GM11168 (cell line): ENCODE results near the gene FREM2.

Experiments
- in situ Hi-C: fragments of 300-500 bp; cut with MboI; formaldehyde crosslinking; loops from one replicate; pipeline ENCODE4 v1.12.0; 2022; ENCODE audit warnings: low sequenced_read_pairs; ENCODE audit not compliant: unreplicated experiment

Gene FREM2

DNA sequence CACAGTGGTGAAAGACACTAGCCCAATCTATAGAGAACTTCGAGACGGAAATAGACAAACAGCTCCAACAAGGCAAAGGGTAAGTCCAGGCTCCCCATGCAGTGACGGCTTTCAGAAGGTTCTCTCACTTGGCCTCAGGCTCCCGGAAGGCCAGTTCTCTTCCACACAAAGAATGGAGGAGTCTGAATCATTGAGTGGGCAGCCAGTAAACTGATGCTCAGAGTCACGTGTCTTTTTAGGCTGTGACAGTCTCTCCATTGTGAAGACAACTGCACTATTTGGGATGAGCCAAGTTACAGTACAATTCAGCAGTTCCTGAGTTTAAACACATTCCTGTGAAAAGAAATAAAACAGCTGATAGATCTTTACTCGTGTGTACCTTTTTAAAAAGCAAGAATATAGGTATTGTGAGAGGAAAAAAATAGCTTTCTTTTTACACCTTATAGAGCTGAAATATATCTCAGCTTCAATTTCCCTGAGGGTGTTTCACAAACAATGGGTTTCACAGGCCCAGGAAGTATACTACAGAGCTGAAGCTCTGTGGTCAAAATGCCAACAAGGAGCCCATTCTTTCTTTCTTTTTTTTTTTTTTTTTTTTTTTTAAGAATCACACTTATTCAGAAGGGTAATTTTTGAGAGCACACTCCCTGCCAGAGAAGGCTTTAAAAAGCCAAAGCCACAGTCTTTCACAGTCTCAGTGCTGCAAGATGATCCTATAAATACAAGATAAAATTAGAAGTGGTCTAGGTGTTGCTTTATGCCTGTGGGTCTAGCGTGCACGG is 135.1 kb downstream of the FREM2 start:
- in situ Hi-C loops, result no loop called here

DNA sequence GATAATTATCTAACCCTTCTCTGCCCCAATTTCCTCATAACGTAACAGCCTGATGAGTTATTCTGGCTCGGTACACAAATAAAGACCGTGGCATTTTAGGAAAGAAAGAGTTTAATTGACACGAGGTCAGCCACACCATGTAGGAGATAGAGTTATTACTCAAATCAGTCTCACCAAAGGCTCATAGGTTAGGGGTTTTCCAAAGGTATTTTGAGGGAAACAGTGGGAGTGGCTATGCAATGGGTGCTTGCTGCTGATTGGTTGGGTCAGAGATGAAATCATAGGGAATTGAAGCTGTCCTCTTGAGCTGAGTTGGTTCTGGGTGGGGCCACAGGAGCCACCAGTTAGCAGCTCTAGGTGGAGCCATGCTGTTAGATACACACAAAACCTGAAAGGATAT is 137.5 kb downstream of the FREM2 start:
- in situ Hi-C loops, result no loop called here

DNA sequence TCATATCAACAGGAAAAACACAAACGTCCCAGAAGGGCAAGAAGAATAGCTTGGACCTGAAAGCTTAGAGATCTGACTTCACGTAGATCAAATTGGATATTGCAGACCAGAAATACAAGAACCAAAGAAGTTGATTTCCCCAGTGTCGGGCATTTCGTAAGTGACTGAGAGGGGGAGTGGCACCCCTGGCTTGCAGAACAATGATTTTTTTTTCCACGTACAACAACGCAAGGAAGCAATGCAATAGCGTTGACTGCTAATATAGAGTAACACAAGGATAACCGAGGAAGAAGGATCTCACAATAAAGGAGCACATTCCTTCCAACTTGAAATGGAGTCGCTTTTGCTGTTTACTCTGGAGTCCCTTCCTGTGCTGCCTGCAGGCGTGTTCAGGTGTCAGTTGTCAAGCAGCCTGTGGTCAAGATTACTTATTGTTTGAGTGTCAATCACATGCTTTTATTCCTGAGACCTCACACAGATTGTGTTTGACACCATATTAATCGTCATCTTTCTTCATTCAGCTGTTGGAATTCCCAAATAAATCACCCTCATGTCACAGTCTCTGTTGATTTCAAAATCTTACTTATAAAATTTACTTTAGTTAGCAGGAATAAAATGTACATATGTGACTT is 139.4 kb downstream of the FREM2 start:
- in situ Hi-C loops, result no loop called here

DNA sequence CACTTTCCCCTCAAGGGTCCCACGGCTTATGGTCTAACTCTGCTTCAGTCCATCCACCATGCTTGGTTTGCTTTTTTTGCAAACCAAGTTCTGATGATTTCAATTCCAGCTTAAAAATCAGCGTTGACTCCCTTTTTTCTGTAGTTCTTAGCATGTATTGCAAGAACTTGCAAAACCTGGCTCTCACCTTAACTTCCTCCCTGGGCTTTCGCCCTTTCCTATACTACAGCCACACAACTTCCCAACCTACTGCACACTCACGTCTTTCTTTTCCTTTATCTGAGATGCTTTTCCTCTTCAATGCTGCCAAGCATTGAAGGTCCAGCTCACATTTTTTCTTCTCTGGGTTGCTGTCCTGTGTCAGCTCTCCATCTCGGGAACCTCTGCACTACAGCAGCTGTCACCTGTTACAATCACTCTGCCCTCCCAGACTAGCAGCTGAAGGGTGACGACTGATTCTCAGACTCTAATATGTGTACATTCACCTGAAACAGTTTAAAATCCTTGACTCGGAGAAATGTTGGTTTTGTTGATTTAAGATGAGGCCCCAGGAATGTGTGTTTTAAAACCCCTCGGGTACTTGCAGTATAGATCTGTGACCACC is 143.7 kb downstream of the FREM2 start:
- in situ Hi-C loops, result no loop called here

DNA sequence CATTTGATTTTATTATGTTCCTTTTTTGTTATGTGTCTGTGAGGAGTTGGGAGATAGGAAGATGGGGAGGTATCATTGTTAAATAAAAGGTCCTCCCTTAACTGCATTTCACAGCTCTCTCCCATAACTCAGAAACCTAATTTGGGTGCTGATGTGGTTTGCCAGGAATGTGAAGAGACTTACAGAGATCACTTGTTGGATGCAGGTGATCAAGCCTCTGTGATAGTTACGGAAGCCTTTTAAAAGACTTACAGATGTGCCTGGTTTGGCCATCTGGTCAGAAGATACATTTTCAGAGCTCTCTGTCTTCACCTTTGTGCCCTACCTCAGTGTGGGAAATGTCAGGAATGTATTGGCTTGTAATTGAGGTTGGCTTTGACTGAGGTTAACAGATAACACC is 157.7 kb downstream of the FREM2 start:
- in situ Hi-C loops, result no loop called here

DNA sequence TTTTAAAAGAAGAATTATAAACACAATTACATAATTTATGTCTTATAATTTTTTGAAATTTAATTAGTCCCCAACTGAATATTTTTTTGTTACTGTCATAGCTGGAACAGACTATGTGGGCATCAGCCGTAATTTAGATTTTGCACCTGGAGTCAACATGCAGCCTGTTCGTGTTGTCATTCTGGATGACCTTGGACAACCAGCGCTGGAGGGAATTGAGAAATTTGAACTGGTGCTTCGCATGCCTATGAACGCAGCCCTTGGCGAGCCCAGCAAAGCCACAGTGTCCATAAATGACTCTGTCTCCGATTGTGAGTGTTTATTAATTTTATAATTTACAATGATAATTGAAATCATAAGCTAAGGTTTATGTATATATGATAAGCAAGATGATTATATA is 161.5 kb downstream of the FREM2 start:
- in situ Hi-C loops, result no loop called here

DNA sequence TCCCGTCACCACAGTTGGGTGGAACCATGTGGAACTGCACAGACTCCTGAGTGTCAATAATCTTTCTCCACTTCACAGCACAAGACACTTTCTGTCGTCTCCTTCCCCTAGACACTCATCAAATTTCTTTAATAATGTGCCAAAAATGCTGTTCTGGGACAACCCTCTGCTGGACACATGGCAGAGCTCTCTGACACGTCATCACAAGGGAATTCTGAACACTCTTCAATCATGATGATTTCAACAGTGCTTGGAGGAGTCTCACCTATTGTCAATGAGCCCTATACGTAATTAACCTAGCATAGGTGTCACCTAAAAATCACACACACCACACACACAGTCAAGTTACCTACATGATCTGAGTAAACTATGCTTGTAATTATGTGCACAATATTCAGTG is 162.4 kb downstream of the FREM2 start:
- in situ Hi-C loops, result no loop called here

DNA sequence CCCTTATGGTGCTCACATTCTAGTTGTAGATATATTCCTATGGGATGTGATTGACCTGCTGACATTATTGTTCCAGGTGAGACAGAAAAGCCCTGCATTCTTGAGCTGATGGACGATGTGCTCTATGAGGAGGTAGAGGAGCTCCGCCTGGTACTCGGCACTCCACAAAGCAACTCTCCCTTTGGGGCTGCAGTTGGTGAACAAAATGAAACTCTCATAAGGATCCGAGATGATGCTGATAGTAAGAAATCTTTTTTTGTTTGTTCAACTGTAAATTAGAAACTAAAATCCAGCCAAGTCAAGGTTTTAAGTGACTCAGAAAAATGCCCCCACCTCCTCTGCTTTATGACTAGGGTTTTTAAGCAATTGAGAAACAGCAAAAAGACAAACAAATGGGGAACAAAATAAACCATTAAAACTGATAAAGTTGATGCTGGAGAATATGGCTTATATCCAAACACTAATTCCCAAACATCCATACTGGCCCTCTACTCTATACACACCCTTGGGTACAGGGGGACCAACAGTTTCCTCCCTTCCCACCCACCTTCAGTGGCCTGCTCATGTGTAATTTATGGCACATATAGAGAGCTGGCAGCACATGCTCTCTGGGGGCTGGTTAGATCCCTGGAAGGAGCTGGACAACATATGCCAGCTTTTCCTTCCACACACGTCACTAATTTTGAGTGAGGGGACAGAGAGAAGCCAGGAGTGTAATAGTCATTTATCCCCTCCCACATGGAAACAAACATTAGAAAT is 164.2 kb downstream of the FREM2 start:
- in situ Hi-C loops, result no loop called here

DNA sequence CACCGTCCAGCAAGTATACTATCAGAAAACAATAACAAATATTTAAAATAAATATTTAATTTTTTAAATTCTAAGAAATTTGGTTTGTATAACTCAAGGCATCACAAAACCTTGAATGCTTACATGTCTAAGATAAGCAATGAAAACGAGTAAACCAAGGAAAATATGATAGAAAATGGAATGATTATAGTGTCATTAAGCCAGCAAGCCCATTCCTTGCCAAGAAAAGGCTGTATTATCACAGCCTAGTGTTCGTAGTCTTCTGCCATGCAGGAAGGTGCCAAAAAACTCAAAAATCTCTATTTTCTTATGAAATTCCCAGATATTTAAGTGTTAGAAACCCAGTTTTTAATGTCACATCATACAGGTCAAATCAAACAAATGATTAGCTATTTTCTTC is 167.3 kb downstream of the FREM2 start:
- in situ Hi-C loops, result no loop called here

DNA sequence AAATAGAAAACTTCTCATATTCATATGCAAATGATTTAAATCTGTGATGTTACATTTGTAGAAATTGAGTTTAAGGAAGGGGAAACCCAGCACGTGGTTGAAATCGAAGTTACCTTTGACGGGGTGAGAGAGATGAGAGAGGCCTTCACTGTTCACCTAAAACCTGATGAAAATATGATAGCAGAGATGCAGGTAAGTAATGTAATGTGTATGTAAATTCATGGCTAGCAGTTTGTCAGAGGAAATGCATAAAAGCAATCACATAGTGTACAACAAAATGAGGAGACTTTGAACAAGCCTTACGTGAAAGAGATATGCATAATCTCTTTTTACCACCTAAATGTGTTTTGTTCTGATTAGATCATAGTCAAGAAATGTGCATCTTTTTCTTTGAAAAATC is 169.2 kb downstream of the FREM2 start:
- in situ Hi-C loops, result no loop called here

DNA sequence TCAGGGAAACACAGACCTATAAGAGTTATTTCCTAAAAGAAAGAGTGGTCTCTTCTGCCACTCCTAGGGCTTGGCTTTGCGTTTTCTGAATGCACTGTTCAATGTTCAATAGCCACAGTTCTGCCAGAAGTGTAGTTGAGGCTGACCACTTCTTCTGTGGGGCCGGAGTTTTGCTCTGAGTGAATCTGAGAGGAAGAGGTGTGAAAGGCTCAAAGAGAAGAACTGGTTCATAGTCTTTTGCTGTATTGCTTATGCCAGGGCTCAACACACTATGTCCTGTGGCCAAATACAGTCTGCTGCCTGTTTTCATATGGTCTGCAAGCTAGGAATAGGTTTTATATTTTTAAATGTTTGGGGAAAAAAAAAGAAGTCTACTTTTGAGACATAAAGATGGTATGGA is 175.6 kb downstream of the FREM2 start:
- in situ Hi-C loops, result no loop called here

DNA sequence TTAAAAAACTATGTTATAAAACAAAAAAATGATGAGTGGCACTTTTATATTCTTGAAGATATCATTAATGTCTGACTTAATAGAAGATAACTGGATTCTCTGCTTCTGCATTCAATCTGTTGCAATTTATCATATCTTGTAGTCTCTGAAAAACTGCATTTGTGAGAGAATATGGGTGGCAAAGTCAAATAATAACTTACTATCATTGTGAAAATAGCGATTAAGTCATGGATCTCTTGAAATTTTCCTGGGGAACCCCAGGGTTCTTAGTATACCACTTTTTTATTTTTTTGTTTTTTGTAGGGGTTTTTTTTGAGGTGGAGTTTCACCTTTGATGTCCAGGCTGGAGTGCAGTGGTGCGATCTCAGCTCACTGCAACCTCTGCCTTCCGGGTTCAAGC is 176.7 kb downstream of the FREM2 start:
- in situ Hi-C loops, result no loop called here

DNA sequence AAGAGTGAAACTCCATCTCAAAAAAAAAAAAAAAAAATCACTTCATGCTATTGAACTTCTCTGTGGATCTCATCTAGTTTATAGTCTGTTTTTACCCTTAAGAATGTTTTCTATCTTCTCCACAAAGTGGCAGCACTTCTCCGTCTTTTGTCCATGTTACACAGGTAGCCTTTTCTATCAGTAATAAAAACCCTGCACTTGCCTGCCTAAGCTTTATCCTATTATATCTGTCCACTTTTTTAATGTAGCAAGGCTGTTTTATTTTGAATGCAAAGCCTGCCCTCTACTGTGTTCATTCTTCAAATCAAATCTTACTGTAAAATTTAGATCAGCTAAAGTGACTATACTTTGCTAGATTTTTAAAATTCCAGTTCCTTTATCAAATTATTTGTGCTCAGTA is 179.8 kb downstream of the FREM2 start:
- in situ Hi-C loops, result no loop called here

DNA sequence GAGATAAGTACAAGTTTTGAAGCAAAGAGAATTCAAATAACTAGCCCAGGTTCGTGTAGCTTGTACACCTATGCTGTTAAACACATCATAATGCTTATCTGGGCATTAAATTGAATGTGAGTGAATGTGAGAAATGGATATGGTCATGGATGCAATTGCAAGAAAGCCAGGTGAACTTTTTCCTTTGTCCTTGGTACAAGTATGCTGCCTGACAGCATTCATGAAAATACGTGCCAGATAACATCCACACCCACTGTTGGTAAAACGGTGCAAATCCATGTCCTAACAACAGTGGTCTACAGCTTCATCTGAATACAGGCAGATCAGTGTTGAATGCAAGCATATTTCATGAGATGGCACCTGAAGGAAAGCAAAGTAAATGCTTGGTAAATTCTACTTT is 181.5 kb downstream of the FREM2 start:
- in situ Hi-C loops, result no loop called here

DNA sequence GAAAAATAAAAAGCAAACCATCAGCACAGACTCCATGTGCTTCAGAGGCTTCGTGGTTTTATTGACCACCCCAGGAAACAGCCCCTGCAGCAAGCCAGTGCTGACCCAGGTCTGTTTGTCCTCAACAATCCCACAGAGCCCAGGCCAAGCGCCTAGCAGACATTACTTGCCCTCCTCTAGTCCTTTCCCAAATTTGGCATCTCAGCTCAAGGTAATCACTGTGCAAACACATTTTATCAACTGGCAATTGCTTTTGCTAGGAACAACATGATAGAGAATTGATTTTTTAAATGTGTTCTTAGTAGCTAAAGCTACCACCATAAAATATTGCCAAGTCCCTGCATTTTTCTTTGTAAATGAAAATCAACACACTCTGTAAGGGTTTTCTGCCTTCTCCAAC is 182.0 kb downstream of the FREM2 start:
- in situ Hi-C loops, result no loop called here

DNA sequence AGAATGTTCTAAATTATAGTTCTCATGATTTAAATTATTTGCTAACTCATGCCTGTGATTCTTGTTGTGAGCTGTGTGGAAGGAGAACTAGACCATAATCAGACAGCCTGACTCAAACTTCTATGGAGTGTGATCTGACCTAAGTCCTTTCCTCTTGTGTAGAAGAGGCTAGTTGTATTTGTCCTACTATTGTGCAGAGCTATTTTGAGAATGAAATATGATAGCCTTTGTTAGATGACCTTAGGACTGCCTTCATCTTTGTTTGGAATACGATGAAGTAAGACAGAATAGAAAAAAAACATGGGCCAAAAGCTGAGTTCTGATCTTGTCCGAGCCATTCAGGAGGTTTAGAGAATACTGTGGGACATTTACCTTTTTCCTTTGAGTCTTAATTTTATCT is 184.4 kb downstream of the FREM2 start:
- in situ Hi-C loops, result no loop called here

DNA sequence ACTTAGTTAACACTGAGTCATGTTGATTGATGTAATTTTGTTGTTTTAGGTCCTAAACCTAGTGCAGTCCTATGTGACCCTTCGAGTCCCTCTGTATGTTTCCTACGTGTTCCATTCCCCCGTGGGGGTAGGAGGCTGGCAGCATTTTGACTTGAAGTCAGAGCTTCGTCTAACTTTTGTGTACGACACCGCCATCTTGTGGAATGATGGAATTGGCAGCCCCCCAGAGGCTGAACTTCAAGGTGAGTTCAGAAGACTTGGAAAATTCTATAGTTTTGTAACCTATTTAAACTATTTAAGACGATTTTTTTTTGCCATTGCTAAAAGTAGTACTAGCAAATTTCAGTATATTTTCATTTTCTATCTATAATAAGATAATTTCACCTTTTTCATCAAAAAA is 185.8 kb downstream of the FREM2 start:
- in situ Hi-C loops, result no loop called here

DNA sequence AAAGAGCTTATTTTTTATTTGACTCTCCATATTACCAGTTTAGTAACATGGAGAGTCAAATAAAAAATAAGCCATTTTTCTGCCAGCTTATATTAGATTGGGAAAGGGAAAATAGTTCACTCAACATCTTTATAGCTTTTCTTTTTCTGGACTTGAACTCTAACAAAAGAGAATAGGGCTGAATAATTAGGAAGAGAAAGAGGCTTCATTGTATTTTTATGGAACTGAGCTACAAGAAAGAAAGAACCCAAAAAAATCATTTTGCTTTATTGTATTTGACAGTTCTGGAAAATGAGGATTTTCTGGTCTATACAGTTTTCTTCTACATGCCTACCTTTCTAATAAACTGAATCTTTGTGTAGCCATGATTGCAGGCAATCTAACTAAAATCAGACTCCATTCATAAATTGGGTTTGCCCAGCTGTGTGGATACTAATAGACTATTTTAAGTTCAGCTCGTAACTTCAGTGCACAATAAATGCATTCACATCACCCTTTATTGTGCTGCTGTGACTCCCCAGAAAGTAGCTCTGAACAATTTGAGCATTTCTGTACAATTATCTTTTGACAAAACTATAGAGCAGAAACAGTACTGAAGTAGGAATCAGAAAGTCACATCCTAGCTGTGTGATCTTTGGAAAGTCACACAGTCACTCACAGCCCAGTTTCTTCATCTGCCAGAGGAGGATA is 188.5 kb downstream of the FREM2 start:
- in situ Hi-C loops, result no loop called here

DNA sequence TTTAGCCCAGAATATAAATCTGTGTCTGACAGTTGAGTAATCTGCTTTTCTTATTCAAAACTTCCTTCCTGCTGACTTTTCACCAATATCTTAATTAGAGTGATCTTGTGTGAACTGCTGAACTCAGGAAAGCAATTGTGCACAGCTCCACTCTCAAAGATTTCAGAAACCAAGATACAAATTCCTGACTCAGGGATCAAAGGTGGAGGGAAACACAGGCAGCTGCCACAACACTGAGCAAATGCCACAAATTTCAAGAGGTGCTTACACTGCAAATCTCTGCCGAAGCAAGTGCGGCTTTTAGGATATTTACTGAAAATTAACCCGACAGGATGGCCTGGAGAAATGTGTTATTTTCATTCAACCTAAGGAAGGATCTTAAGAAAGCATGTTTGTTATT is 192.4 kb downstream of the FREM2 start:
- in situ Hi-C loops, result no loop called here

DNA sequence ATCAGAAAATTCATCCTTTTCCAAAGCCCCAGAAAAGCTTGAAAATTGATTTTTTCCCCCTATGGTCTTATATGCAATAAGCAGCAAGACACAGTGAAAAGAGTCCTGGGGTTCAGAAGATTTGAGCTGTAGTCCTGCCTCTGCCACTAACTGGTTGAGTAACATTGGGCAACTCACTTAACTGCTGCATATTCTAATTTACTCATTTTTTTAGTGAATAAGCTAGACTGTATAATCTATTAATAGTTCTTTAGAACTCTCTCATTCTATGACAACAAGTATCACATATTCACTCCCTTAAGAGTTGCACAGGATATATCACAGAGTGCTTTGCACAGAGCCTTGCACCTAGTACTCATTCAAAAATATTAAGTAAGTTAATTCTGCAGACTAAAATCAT is 192.9 kb downstream of the FREM2 start:
- in situ Hi-C loops, result no loop called here

DNA sequence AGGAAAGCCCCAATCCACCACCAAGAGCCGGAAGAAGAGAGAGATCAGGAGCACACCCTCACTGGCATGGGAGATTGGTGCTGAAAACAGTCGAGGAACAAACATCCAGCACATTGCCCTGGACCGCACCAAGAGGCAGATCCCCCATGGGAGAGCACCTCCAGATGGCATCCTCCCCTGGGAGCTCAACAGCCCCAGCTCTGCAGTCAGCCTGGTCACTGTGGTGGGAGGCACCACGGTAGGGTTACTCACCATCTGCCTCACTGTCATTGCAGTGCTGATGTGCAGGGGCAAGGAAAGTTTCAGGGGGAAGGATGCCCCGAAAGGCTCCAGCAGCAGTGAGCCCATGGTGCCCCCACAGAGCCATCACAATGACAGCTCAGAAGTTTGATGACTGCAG is 193.5 kb downstream of the FREM2 start:
- in situ Hi-C loops, result no loop called here
